HTR-8/SVneo (cell line): Measurements from ENCODE around the gene OTUD6A.

ENCODE experiments used
- DNase-seq: peaks from one replicate; pipeline ENCODE4 v3.0.0; 2011; ENCODE audit warnings: low spot score, mixed read lengths; ENCODE audit not compliant: insufficient read length
- FAIRE-seq: peaks from 2 replicates; lab custom pipeline; 2011; peaks lifted over from hg19 to GRCh38; lab: Jason Lieb, UNC

The OTUD6A gene, protein sequence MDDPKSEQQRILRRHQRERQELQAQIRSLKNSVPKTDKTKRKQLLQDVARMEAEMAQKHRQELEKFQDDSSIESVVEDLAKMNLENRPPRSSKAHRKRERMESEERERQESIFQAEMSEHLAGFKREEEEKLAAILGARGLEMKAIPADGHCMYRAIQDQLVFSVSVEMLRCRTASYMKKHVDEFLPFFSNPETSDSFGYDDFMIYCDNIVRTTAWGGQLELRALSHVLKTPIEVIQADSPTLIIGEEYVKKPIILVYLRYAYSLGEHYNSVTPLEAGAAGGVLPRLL

DNA sequence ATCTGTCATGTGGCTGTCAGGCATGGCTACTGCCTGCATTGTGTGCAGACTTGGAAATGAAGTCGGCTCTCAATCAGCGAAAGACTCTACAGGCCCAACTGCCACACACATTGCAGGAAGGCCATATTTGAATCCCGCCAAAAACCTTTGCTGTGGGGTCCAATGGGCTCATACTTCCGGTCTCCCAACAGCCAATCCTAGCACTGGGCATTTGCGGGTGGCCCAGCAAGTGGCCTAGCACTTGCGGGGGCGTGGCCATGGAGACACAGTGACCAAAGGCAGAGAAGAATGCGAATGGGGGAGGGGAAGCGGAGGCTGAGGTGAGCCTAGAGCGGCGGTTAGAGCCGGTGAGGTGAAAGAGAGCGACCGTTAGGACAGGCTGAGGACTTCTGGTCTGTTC lies at the start of gene OTUD6A:
TSS of gene OTUD6A (plus strand) at position 382 of the 400 bp plus-strand sequence. CDS start 68 bp downstream, outside the sequence.
- FAIRE-seq (no peak), DNase-seq (no peak)

DNA sequence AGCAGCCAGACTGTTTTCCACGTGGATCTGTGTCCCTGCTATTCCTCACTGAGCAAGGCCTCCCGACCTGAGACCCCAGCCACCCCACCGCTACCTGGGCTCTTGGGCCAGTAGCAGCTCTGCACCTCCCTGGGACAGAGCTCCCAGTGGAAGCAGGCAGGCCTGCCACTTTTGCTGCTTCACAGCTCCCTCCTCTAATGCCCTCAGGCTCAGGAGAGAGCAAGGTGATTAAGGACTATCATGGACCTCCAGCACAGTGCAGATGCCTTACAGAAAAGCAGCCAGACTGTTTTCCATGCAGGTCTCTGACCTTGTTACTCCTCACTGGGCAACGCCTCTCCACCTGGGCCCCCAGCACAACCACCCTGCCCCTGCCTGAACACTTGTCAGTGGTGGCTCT lies 49.5 kb upstream of the OTUD6A start:
- FAIRE-seq (no peak), DNase-seq (no peak)

DNA sequence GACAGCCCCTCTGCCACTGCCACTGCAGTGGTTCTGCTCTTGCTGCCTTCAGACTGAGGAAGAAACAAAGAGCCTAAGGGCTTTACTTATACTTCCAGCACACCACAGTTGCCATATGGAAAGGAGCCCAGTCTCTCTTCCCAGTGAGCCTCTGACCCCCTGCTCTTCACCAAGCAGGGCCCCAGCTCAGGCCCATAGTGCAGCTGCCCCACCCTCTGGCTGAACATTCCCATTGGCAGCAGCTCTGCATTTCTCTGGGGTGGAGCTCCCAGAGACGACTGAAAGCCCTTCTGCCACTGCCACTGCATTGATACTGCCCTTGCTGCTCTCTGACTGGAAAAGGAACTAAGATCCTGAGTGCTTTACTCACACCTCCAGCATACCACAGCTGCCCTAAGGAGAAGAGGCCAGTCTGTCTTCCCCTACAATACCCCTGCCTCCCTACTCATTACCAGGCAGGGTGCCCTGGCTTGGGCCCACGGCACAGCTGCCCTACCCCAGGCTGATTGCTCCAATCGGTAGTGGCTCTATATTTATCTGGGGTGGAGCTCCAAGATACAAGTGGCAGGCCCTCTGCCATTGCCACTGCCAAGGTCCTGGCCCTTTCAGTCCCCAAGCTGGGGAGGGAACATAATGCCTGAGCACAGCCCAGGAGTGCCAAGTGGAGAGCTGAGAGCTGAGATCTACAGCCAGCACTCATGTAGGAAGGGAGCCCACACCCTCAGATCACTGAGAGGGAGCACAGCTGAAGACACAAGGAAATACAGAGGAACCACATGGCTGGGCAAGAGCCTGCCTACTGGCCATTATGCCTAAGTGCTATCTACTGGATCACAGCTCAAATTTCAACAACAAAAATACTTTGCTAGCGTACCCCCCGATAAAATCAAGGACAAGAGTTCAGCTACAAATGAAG lies 48.5 kb upstream of the OTUD6A start:
- FAIRE-seq, result no peak
- DNase-seq, result no peak

DNA sequence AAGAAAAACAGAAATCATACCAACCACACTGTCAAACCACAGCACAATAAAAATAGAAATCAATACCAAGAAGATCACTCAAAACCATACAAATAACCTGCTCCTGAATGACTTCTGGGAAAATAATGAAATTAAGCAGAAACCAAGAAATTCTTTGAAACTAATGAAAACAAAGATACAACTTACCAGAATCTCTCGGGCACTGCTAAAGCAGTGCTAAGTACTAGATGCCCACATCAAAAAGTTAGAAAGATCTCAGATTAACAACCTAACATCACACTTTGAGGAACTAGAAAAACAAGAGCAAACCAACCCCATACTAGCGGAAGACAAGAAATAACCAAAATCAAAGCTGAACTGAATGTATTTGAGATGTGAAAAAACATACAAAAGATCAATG lies 45.7 kb upstream of the OTUD6A start:
- DNase-seq, result no peak
- no peak for FAIRE-seq

DNA sequence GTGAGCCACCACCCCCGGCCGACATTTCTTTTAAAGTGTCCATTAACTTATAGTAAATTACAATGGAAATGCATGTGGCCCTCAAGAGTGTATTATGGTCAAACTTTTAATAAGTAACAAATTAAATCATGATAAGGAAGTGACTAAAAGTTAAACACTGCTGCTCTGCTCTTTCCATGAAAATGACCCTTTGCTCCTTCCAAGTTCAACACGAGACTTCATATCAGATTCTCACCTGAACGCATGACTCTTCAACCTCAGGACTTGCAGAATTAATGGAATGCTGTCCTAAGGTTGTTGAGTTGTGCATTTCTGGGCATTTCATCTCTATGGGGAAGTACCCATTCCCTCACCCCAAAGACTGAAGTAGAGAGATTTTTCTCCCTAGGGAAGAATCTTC lies 39.6 kb upstream of the OTUD6A start:
- DNase-seq (no peak), FAIRE-seq (no peak)

DNA sequence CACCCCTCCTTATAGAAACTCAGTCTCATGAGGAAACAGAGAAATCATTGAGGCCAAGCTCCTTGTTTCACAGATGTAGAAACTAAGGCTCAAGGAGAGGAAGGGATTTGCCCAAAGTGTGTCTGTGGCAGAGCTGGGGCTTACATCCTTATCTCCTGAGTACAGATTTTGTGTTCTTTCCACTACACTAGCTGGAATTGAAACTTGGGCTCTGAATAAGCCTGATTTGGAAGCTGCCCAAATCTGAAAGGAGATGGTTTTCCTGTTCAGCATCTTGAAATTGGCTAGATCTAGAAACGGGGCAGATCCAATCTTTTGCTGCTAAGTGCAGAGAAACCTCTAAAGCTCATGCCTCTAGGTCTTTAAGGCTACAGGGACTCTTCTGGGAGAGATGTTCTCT lies 36.8 kb upstream of the OTUD6A start:
- no peak for DNase-seq
- no peak for FAIRE-seq

DNA sequence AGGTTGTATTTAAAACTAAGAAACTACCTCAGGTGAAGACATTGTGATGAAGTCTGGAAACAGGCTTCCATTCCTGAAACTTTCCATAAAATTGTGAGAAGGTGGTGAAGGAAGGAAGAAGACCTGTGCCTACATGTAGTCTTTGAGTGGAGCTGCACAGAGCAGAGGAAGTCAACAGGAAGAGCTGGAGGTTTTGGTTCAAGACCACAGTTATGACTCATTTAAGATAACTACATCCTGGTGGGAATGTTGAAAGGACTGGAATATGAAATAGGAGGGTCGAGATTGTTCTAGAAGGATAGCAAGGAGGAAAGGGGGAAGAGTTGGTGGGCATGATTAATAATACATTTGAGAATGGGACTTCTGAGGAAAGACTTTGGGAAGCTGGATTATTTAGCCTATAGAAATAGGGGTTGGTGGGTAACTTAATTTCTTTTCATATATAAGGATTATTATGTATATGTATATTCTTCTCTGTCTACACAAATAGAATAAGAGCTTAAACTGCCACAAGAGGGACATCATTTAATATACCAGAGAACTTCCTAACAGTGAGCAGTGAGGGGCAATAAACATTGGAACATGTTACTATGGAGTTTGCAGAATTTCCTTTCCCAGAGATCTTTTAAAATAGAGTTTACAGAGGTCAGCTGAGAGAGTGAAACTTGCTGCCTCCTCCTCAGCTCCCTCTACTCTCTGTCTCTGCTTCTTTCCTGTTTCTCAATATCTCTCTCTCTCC lies 36.0 kb upstream of the OTUD6A start:
- DNase-seq, result no peak
- FAIRE-seq, result no peak

DNA sequence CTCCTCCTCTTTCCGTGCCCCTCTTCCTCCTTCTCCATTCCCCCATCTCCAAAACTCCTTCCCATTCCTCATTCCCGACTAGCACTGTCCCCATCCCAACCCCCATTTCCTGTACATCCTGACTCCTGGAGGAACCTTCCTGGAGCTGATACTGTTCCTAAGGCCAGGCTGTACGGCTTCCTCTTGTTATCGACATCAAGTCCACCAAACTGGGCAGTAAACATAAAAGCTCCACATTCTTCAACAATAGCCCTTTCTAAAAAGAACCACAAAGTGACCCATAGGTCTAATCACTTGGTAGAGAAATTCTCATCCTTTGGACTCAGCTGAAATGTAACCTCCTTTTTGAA lies 35.4 kb upstream of the OTUD6A start:
- no peak for FAIRE-seq

DNA sequence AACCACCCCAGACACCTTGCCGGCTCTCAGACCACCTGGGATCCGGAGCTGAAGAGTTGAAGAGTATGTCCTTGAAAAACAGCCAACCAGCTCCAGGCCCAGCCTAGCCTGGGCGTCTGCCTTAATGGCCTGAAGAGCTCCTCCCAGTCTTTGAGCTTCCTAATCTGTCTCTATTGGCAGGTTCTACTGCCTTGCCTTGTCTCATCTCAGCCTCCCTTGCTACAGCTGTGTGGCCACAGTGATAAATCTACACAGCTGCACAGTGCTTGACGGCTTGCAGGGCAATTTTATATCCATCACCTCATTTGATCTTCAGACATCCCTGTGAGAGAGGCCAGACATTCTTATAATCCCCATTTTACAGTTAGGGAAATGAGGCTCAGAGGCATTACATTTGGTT lies 32.4 kb upstream of the OTUD6A start:
- peak; percentile 64 for FAIRE-seq

More for the DNA sequence above, 35.4 kb upstream of the OTUD6A start:
- no peak for DNase-seq

DNA sequence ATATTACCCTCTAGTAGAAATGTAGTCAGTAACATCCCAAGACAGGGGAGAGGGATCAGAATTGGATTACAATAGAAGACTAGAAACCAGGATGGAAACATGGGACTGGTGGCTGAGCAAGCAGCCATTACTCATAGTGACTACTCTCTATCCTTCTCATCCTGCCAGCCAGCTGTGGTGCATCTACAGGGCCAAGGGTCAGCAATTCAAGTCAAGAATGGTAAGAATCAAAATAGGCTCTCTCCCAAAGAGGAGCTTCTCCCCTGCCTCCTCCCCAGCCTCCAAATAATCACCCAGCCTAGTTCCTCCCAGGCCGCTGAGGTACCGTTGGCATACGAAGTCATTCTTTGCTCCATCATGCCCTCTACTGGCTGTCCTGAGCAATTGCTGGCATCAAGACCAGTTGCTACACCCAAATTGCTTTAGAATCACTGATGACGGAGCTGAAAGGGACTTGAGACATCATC lies 31.9 kb upstream of the OTUD6A start:
- DNase-seq, result peak; percentile 66
- peak; percentile 20 for FAIRE-seq

More for the DNA sequence above, 32.4 kb upstream of the OTUD6A start:
- no peak for DNase-seq

DNA sequence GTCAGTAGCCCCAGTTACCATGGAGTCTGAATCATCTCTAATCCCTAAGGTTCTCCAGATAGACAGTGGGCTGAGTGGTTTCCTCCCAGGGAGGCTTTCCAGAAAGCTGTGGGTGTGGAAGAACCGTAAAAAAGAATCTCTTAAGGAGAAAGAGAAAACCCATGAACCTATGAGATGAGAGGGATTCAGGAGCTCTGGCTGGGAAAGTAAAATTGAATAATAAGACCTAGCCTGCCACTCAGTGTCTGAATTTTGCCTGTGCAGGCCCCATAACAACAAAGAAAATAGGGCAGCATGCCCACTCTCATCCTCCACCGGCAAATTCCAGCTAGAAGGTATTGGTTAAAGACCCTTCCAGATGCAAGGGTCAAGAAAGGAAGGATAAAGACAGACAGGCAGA lies 29.5 kb upstream of the OTUD6A start:
- DNase-seq, result no peak
- FAIRE-seq, result no peak

DNA sequence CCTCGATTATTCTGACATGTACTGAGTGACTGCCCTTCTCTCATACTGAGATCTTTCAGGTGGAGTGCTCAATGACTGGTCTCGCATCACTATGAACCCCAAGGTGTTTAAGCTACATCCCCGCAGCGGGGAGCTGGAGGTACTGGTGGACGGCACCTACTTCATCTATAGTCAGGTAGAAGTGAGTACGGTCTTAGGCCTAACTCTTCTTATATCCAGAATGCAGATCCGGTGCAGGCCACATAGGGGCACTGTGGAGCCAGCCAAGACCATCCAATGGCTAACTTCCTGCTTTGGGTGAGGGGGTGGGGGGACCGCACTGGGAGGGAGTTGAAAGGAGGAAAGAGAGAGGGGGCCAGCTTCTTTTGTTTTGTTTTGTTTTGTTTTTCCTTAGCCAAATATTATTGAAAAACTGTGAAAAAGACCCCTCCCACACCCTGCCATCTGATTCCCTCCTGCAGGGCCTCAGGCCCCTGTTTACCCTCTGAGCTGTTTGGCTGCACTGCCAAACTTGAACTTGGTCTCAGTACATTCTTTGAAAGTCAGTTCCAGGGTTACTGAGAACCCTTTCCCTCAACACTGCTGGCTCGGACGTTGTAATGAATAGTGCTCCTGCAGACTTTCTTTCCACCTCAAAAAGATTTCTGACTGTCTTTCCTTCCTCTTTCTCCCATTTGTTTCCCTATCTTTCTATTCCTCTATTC lies 28.8 kb upstream of the OTUD6A start:
- FAIRE-seq, result no peak
- peak; percentile 37 for DNase-seq

DNA sequence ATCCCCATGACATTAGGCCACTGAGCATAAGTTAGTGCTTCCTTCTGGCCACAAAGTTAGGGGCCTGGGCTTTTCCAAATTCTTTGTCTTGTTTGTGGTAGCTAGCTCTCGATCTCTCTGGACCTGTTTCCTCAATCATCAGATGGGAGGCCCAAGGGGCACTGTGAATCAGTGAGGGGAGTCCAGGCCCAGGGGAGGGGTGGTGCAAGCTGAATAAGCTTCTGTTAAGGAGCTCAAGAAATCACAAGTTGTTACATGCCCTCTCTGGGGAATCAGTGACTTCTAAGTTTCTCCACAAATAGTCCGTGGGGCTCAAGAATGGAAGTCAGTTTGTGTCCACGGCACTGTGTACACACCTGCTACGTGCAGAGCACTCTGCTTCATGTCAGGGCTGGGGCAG lies 27.6 kb upstream of the OTUD6A start:
- FAIRE-seq (no peak), DNase-seq (no peak)

DNA sequence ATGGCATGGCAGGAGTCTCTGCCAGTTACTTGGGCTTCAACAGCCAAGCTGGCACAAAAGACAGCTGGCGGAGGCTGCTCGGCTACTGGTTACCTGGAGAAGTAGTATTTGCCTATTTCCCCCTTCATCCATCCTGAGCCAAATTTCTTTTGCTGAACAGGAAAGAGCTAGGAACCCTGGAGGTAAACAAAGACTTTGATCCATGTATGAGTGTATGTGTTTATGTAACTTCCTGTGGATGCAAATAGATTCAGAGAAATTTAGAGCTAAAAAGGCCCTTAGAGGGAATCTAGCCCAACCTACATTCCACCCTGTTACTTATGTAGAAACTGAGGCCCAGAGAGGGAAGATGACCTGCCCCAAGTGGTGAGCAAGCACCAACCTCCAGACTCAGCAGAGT lies 23.7 kb upstream of the OTUD6A start:
- no peak for DNase-seq
- FAIRE-seq, result no peak

DNA sequence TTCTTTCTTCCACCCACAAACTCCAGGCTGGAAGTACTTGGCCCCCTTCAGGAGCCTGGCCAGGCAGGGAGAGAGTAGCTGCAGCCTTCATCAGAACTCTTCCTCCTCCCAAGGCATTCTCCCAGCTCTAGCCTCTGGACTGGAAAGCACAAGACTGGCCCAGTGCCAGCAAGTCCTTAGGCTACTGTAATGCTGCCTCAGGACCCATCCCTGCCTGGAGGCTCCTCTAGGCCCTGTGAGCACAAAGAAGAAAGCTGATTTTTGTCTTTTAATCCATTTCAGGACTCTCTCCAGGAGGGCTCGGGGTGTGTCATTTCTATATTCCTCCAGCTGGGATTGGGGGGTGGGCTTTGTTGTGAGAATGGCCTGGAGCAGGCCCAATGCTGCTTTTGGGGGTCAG lies 23.3 kb upstream of the OTUD6A start:
- no peak for FAIRE-seq
- DNase-seq, result no peak

DNA sequence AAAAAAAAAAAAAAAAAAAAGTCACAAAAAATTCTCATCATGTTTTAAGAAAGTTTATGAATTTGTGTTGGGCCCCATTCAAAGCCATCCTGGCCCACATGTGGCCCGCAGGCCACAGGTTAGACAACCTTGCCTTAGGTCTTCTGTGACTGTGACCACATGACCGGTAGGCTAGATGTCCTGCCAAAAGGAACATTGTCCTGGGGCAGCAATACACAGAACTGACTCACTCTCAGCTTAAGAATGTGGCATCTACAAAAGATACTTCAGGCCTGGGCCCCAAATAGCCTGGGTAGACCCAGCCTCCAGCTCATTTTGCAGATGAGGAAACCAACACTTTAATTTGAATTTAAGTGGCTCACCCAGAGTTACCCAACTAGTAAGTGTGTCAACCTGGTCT lies 22.5 kb upstream of the OTUD6A start:
- no peak for DNase-seq

DNA sequence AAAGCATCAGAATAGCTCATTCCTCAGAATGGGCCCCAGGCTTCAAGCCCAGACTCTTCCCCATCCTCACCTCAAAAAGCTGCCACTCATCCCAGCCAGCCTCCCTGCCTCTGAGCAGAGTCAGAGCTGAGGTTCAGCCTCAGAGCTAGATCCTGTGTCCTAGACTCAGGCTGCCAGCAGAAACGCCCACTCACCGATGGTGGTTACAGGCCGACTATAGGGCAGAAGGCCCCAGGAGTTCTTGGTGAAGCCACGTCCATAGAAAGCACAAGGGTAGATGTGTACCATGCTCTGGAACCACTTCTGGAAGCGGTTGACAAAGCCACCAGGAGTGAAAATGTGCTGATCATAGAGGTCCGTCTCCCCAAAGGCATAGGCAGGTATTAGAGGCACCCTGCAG lies 20.3 kb upstream of the OTUD6A start:
- FAIRE-seq, result no peak
- no peak for DNase-seq

More for the DNA sequence above, 22.5 kb upstream of the OTUD6A start:
- FAIRE-seq, result no peak

DNA sequence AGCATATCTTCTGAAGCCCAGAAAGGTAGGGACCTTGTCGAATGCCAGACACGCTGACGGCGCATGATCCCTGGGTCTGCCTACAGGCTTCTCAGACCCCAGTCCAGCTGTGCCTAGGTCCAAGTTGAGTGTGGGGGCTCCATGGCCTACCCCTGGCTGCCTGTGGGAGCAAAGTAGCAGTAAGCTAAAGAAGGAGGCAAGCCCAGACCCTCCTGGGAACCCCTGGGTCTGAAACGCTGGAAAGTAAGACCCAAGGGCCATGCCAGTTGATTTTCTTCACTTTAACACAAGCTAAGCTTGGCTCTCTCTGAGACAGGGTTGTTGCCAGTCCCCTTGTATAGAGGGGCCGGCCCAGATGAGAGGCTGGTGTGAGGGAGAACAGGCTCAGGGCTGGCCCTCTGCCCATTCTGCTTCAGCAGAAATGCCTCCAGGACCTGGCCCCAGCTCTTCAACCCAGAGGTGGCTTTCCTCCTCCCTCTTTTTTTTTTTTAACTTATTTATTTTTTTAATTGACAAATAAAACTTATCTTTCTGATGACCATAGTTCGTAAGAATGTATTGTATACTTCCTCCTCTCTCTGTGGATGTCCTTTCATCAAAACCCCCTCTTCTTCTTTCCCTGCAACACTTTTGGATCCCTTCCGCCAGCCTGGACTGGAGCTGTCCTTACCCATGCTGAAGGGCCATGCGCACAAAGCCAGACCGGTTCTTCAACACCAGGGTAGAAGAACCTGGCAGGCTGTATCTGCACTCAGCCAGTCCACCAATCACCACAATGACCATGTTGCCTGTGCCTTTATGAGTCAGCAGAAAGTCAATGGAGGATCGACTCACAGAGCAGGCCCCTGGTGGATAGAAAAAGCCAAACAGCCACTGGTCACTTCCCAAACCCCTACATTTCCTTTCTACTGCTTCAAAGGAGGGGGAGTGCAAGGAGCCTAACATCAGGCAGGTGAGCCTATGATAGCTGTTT lies 19.6 kb upstream of the OTUD6A start:
- DNase-seq (no peak), FAIRE-seq (no peak)

DNA sequence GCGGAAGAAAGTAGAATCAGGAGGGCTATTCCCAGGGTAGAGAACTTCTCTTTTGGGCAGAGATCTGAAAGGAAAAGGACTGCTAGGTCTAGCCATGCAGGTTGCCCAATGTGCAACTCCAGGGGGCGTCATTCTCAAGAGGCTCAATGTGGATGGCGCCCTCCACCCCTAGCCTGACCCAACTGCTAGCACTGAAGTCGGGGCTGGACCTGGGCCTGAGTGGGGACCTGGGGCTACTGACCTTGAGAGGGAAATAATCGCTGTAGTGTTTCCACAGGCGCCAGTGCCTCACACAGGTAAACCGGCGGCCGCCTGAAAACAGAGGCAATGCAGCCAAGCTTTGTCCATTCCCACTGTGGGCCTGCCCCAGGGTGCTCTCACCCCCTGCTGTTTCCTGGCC lies 18.6 kb upstream of the OTUD6A start:
- FAIRE-seq (no peak), DNase-seq (no peak)
